K562 (cell line): ENCODE measurements around the gene LMOD1. TPM values are rescaled to one million over a fixed set of nuclear protein-coding genes. Genes with fewer than 3 reads are reported as not detected.
A peak's percentile ranks its signal among the peaks of the same experiment; 100 is the strongest.

Experiments
- DDX20 ChIP-seq: fragments of 450-650 bp; IDR thresholded peaks from 2 replicates; pipeline ENCODE4 v1.6.1; 2016; ENCODE audit warnings: missing genetic modification characterization, low read depth, mild to moderate bottlenecking, missing compliant biosample characterization, moderate library complexity
- RBM39 ChIP-seq: fragments of 200-400 bp; formaldehyde crosslinking; optimal IDR thresholded peaks from 2 replicates; pipeline ENCODE3; 2018; ENCODE audit warnings: low read depth, low read length
- TEAD1 ChIP-seq, 2 experiments: fragments of 450-650 bp in 1 of 2; sonication (generic) in 1 of 2; formaldehyde crosslinking; IDR thresholded peaks; 2 replicates each; pipeline versions ENCODE4 v1.4.0 to v1.8.0; 2020 to 2022; ENCODE audit warnings: mild to moderate bottlenecking in 2 of 2, missing genetic modification reagents in 1 of 2
- ZNF551 ChIP-seq: fragments of 250-450 bp; sonication (Bioruptor Pico); IDR thresholded peaks from 2 replicates; pipeline ENCODE4 v1.5.0; 2021; ENCODE audit warnings: mild to moderate bottlenecking, moderate library complexity
- ZNF75A ChIP-seq: fragments of 450-650 bp; formaldehyde crosslinking; IDR thresholded peaks from 2 replicates; pipeline ENCODE4 v1.4.0; 2020; ENCODE audit warnings: mild to moderate bottlenecking
- polyA plus RNA-seq, 8 experiments: library from polyadenylated mRNA; depleted of rRNA in 4 of 8; stranded (reverse) in 5 of 8; unstranded in 3 of 8; fragments of >200 nt; fragmentation: Nextera tagmentation in 2 of 8; fragmentation: Illumina TruSeq in 1 of 8; extraction: Ambion mirVana in 2 of 8; extraction: Trizol in 1 of 8; gene quantifications; 2 replicates each; pipeline versions ENCODE4 v1.2.1 to v1.2.3, GENCODE V29; 2011 to 2014; ENCODE audit warnings: inconsistent platforms in 1 of 8, missing spikeins in 1 of 8
- total RNA-seq, 7 experiments: library from RNA; depleted of rRNA in 6 of 7; stranded (reverse); fragments of >200 nt in 6 of 7; fragmentation: Illumina TruSeq in 2 of 7; extraction: Trizol in 2 of 7; gene quantifications; 2 replicates each; pipeline versions ENCODE4 v1.2.1 to v1.2.3, GENCODE V29; 2011 to 2021; ENCODE audit warnings: low replicate concordance in 1 of 7
- TF ChIP-seq, protein P1 (sequence below): sonication (generic); formaldehyde crosslinking; IDR thresholded peaks from 2 replicates; pipeline ENCODE4 v1.8.1; 2023; ENCODE audit warnings: mild to moderate bottlenecking, missing genetic modification reagents
- TF ChIP-seq, protein P2 (sequence below), 3 experiments: IDR thresholded peaks in 2 of 3; conservative IDR thresholded peaks in 1 of 3; 2 replicates each; pipeline ENCODE4 v1.5.1; 2011 to 2012; ENCODE audit warnings: low read length in 3 of 3, mild to moderate bottlenecking in 3 of 3, control low read depth in 2 of 3, improper control_type of control experiment in 1 of 3, inconsistent platforms in 1 of 3, low read depth in 1 of 3, mixed read lengths in 1 of 3, moderate library complexity in 1 of 3; ENCODE audit not compliant: insufficient read depth in 2 of 3

LMOD1 gene
- total and polyA plus RNA-seq, 9 of the 15 experiments (the other 6 are each of a cell fraction or from before 2014, with no cell fraction given), result 0.03 to 0.54 (median 0.38) TPM; not detected in 1

DNA sequence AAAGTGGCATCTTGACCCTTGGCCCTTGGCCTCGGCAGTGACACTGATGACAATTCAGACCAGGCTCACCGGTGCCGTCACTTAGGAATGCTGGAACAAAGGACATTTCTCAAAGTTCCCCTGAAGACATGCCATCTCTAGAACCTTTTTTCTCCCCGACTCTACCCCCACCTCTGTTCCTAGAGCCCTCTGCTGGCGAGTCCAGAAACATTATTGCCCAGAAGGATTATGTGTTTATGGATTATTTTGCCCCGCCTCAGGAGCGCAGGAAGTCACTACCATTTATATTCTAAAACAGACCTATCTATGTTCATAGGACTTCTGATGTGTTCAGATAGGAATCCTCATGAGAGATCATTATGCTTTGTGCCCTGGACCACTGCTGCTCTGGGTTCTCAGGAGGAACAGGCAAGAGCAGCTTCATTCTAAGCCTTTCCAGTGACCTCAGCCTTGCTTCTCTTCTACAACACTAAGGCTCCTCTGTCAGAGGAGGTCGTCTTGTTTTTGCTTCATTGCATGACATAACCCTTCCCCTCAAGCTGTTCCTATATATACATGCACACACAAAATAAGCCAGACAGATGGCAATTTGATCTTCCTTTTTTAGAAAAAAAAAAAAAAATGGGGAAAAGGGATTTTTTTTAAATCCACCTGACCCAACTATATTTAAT, 70.1 kb downstream of the LMOD1 start (continued):
- TF ChIP-seq, protein P1, sequence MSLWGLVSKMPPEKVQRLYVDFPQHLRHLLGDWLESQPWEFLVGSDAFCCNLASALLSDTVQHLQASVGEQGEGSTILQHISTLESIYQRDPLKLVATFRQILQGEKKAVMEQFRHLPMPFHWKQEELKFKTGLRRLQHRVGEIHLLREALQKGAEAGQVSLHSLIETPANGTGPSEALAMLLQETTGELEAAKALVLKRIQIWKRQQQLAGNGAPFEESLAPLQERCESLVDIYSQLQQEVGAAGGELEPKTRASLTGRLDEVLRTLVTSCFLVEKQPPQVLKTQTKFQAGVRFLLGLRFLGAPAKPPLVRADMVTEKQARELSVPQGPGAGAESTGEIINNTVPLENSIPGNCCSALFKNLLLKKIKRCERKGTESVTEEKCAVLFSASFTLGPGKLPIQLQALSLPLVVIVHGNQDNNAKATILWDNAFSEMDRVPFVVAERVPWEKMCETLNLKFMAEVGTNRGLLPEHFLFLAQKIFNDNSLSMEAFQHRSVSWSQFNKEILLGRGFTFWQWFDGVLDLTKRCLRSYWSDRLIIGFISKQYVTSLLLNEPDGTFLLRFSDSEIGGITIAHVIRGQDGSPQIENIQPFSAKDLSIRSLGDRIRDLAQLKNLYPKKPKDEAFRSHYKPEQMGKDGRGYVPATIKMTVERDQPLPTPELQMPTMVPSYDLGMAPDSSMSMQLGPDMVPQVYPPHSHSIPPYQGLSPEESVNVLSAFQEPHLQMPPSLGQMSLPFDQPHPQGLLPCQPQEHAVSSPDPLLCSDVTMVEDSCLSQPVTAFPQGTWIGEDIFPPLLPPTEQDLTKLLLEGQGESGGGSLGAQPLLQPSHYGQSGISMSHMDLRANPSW (CRISPR knock-in tag), result no peak
- TF ChIP-seq ZNF551 (CRISPR knock-in tag), result no peak
- TF ChIP-seq ZNF75A, result no peak
- no peak for TF ChIP-seq DDX20 (tag)
- TF ChIP-seq RBM39, result no peak
- no peak for TF ChIP-seq TEAD1 (CRISPR knock-in tag; IDR thresholded peaks at IDR 0.05)
- TF ChIP-seq, protein P2, sequence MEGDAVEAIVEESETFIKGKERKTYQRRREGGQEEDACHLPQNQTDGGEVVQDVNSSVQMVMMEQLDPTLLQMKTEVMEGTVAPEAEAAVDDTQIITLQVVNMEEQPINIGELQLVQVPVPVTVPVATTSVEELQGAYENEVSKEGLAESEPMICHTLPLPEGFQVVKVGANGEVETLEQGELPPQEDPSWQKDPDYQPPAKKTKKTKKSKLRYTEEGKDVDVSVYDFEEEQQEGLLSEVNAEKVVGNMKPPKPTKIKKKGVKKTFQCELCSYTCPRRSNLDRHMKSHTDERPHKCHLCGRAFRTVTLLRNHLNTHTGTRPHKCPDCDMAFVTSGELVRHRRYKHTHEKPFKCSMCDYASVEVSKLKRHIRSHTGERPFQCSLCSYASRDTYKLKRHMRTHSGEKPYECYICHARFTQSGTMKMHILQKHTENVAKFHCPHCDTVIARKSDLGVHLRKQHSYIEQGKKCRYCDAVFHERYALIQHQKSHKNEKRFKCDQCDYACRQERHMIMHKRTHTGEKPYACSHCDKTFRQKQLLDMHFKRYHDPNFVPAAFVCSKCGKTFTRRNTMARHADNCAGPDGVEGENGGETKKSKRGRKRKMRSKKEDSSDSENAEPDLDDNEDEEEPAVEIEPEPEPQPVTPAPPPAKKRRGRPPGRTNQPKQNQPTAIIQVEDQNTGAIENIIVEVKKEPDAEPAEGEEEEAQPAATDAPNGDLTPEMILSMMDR (IDR thresholded peaks at IDR 0.05 in 2 of 3, conservative IDR thresholded peaks at IDR 0.05 in 1 of 3; ENCODE audit: insufficient read depth in 2 of 3, low read depth in 1 of 3, low read length in 3 of 3), result peak; percentile 53 to 68 (median 61)
